Esophagus squamous epithelium (tissue), 4 donors: ENCODE measurements around the gene VWCE.

Experiments
- CTCF ChIP-seq, 6 experiments: fragments of 450-650 bp in 4 of 6; fragments of 200-600 bp in 2 of 6; sonication (generic) in 2 of 6; IDR thresholded peaks; one replicate each; pipeline ENCODE4 v1.5.1; 2016 to 2019; ENCODE audit warnings: antibody characterized with exemption in 6 of 6, mild to moderate bottlenecking in 4 of 6, moderate library complexity in 4 of 6
- POLR2A ChIP-seq, 4 donors: fragments of 450-650 bp; IDR thresholded peaks; one replicate each; pipeline ENCODE4 v1.6.1; 2017; ENCODE audit warnings: antibody characterized with exemption in 4 of 4, mild to moderate bottlenecking in 4 of 4, moderate library complexity in 3 of 4

DNA sequence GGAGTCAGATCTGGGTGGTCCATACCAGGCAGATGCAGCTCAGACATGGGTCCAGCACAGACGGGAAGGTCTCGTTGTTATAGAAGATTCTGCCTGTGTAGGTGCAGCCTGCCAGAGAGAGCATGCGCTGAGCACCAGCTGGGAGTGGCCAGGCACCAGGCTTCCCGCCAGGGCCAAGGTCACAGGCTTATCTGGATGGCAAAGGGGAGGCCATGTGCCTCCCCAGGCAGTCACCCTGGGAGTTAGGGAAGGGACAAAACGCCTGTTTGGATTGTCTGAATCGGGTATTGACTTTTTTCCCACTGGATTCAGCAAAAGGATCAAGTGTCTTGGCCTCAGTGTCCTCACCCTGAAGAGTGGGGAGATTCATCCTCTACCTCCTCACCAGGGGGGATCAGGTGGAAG lies 27.7 kb downstream of the VWCE start:
- no peak for TF ChIP-seq CTCF (IDR thresholded peaks at IDR 0.05)
- no peak for TF ChIP-seq POLR2A (IDR thresholded peaks at IDR 0.05)
